A673 (cell line): ENCODE results near the gene WWTR1.

Experiments used
- CTCF ChIP-seq: fragments of 300-800, 200-600 bp; sonication (generic); conservative IDR thresholded peaks from 2 replicates; pipeline ENCODE4 v1.5.1; 2017; ENCODE audit warnings: low read depth, mild to moderate bottlenecking, antibody characterized with exemption, low read length, moderate library complexity, mixed read lengths
- EZH2 ChIP-seq: fragments of 200-600 bp; sonication (generic); IDR thresholded peaks from 2 replicates; pipeline ENCODE4 v1.6.1; 2017; ENCODE audit warnings: borderline replicate concordance, low read depth, mild to moderate bottlenecking, mixed read lengths, antibody characterized with exemption, low read length; ENCODE audit not compliant: poor library complexity, severe bottlenecking

- TF ChIP-seq CTCF = no peak
- TF ChIP-seq EZH2 = no peak
These were observed 18.7 kb downstream of the WWTR1 start for GRCh38 chr3:149639093-149639486.
